ENCODE measurements around the gene IL3RA.

The IL3RA gene

DNA sequence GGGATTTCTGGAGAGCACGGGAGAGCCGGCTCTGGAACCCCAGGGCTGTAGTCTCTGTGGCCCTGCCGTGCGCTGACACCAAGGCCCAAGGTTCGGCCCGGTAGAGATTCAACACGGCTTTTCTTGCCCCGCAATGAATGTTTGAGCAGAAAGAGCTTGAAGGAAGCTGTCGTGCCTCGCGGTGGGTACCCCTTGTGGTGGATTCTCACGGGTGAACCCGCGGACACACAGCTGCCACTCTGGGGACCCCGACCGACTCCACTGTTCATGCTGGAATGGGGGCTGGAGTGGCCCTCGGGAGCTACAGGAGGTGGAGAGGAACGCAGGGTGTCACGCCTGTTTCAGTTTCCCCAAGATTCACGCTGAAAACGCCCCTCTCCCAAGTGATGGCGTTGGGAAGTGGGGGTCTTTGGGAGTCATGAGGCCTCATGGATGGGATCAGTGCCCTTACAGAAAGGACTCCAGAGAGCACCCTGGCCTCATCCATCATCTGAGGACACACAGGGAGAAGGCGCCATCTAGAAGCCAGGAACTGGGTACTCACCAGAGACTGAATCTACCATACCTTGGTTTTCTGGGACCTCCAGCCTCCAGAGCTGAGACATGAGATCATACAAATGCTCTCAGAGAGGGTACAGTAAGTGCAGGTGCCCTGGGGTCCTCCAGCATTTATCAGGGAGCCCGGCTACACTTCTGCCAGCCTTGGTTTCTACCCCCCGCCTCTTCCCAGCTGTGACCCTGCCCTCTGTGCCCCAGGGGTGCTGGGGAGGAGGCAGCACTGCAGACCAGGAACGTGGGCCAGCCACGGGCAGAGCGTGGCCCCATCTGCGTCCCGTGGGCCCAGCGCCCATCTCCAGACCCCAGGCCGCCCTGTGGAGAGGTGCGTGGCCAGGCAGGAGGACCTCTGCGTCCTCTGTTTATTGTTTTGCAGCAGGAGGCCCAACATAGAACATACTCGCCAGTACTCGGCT, 49.0 kb downstream of the IL3RA start:
- DNase-seq (ENCODE audit: low read depth), result no peak

DNA sequence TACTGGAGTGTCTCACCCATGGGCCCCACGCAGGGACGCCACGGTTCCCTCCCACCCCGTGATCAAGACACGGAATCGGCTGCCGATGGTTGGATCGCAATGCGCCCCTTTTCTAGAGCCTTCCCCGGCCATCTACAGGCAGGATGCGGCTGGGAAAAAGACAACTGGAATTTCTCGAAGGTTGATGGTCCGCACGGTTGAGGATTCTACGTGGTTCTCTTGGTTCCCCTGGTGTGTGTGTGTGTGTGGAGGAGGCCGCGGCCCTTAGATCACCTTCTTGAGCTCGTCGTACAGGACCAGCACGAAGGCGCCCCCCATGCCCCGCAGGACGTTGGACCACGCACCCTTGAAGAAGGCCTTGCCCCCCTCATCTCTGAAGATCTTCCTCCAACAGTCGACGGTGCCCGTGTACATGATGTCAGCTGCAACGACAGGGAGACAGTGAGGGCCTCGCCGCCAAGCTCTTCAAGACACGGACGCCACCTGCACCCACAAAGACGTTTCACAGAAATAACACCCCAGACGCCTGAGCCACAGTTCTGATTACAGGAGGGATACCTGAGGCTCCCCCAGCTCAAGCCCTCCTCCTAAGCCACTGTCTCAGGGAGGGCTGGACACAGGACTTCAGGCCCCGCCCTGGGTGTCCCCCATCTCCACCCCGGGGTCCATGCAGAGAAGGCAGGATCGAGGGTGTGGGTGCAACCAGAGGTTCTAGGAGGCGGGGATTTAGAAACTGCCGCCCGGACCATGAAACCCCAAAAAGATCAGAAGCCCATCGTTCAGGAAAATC, 49.9 kb downstream of the IL3RA start:
- no peak for DNase-seq (ENCODE audit: low read depth)

DNA sequence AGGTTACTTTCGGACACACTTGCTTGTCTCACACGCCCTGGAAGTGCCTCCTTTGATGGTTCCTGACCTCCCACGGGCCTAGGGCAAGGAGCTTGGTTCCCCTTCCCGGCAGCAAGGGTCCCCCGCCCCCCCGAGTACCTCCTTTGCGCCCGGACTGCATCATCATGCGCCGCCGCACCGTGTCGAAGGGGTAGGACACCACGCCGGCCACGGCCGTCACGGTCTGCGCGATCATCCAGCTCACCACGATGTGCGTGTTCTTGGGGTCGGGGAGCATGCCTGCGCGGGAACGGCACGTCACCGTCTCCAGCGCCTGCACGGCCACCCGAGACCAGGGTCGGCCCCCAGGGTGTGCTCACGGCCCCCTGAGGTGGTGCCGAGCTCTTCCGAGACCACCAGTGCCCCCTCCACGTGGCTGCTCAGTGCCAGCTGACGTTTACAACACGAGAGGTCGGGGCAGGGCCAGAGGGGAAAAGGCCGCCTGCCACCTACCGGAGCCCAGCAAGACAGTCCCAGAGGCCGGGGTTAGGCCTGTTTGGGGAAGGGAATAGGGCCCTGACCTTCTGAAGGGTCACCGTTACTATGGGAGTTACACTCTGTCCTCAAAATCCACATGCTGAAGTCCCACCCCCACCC, 50.7 kb downstream of the IL3RA start:
- DNase-seq (ENCODE audit: low read depth), result no peak

DNA sequence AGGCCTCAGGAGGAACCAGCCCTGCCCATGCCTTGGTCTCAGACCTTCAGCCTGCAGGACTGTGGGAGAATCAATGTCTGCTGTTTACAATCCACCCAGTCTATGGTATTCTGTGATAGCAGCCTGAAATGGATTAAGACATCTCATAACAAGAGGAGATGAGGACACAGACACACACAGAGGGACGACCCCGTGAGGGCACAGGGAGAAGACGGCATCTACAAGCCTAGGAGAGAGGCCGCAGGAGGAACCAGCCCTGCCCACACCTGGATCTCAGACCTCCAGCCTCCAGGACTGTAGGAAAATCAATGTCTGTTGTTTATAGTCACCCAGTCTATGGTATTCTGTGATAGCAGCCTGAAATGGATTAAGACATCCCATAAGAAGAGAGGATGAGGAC, 52.1 kb downstream of the IL3RA start:
- no peak for DNase-seq (ENCODE audit: low read depth)

DNA sequence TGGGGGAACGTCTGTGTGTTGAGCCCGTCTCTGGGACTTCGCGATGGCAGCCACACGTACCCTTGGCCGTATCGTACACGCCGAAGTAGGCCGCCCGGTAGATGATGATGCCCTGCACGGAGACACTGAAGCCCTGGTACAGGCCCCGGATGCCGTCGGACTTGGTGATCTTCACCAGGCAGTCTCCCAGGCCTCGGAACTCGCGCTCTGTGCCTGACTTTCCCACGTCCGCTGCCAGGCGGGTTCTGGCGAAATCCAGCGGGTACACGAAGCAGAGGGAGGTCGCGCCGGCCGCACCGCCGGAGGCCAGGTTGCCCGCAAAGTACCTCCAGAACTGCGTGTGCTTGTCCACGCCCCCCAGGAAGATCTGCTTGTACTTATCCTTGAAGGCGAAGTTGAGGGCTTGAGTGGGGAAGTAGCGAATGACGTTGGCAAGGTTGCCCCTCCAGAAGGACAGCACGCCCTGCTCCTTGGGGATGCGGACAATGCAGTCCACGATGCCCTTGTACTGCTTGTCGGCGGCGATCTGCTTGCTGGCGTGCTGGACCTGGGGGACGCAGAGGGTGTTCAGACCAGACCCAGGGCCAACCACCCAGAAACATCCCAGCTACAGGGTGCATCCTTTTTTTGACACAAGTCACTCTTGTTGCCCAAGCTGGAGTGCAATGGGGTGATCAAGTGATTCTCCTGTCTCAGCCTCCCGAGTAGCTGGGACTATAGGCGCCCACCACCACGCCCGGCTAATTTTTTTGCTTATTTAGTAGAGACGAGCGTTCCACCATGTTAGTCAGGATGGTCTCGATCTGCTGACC, 52.8 kb downstream of the IL3RA start:
- no peak for DNase-seq (ENCODE audit: low read depth)

DNA sequence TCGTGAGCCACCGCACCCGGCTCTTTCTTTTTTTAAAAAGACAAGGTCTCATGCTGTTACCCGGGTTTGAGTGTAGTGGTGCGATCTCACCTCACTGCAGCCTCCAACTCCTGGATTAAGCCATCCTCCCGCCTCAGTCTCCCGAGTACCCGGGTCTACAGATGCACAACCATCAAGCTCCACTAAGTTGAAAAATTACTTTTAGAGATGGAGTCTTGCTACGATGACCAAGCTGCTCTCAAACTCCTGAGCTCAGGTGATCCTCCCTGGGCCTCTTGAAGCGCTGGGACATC, 53.4 kb downstream of the IL3RA start:
- DNase-seq (ENCODE audit: low read depth), result no peak

DNA sequence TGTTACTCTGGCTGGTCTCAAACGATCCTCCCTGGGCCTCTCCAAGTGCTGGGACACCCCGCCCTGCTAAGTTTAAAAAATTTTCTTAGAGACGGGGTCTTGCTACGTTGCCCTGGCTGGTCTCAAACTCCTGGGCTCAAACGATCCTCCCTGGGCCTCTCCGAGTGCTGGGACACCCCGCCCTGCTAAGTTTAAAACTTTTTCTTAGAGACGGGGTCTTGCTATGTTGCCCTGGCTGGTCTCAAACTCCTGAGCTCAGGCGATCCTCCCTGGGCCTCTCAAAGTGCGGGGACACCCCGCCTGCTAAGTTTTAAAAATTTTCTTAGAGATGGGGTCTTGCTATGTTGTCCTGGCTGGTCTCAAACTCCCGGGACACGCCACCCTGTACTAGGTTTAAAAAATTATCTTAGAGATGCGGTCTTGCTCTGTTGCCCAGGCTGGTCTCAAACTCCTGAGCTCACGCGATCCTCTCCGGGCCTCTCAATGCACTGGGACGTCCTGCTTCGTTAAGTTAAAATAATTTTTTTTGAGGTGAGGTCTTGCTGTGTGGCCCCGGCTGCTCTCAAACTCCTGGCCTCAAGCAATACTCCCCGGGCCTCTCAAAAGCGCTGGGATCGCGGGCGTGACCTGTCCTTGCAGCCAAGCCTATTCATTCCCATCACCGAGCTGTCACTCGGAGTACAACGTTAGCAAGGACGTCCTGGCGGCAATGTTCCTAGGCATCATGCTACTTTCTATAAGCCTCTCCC, 54.2 kb downstream of the IL3RA start:
- DNase-seq (ENCODE audit: low read depth), result no peak

DNA sequence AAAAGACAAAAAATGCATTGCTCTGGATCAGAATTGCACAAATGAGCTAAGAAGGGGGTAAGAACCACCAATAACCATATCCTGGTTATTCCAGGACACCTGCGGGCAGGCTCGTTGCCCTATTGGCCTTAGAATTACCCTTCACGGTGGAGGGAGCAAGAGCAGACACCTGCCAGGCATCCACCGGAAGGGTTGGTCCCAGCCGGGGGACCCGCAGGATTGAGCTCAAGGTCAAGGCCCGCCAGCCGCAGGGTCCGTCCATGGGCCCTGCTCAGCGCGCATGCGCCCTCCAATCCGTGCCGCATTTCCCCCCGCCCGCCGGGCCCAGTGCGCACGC, 54.8 kb downstream of the IL3RA start:
- peak; percentile 46 for DNase-seq (ENCODE audit: low read depth)

DNA sequence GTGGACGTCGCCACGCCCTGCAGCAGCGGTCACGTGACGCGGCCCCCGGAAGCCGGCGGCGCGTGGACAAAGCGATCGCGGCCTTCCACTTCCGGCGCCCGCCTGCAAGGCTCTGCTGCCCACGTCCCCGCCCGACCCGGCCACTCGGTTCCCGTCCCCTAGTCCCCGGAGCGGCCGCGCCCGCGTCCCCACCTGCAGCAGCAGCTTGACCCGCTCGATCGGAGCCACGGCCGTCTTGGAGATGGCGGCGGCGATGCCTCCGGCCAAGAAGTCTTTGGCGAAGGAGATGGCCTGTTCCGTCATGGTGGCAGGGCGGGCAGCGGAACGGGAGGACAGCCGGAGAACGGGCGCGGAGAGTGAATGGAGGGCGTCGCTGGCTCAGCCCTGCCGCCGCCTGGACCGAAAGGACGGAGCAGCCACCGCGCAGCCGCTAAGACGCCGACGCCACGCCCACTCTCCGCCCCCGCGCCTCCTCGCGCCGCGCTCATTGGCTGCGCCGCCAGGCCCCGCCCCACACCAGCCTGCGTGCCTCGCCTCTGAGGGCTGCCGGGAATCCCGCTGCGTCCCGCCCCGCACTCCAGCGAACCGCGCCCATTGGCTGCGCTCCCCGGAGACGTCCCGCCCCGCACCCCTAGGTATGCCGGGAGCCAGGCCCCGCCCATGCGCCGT, 55.3 kb downstream of the IL3RA start, which contains the start of gene SLC25A6:
Gene SLC25A6 (minus strand): TSS at position 407 of the 669 bp plus-strand sequence. CDS start 104 bp downstream, at position 303.
- DNase-seq (ENCODE audit: low read depth), result peak; percentile 77

DNA sequence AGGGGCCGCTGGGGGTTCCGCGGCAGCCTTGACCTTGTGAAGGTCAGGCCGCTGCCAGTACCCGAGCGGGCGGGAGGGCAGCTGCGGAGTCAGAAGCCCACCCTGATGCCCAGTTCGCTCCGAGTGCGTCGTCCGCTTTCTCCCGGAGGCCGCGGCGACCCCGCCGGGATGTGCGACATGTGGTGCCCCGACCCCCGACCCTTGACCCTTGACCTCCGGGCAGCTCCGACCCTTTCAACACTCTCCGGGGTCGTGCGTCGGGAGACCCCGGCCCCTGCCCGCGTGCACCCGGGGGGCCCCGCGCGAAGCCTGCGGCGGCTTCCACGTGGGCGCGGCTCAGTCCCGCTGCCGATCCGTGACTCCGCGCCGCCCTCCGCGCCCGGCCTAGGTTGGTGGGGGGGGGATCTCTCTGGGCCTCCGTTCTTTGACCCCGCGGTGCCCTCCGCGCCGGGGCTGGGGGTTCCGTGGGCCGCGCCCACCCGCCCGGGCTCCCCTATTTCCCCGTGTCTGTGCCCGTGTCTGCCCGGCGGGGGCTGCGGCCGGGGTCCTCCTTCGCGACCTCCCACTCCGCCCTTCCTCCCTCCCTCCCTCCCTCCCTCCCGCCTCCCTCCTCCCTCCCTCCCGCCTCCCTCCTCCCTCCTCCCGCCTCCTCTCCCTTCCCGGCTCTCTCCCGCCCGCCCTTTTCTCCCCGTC, 55.9 kb downstream of the IL3RA start:
- DNase-seq (ENCODE audit: low read depth), result peak; percentile 32

DNA sequence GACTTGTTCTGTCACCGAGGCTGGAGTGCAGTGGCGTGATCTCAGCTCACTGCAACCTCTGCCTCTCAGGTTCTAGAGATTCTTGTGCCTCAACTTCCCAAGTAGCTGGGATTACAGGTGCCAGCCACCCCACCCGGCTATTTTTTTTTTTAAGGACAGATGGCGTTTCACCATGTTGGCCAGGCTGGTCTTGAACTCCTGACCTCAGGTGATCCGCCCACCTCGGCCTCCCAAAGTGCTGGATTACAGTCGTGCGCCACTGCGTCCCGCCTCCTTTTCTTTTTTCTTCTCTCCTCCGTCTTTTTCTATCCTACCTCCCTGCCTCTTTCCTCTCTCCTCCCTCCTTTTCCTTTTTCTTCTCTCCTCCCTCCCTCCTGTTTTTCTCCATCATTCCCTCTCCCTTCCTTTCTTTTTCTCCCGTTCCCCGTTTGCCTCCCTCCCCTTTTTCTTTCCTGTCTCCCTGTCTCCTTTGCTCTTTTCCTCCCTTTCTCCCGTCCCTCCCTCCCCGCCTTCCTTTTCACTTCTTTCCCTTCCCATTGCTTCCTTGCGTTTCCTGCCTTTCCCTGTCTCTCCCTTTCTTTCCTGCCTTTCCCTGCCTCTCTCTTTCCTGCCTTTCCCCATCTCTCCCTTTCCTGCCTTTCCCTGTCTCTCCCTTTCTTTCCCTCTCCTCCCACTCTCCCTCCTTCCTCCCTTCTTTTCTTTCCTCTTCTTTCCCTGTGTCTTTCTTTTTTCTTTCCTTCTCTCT, 57.5 kb downstream of the IL3RA start:
- DNase-seq (ENCODE audit: low read depth), result no peak

DNA sequence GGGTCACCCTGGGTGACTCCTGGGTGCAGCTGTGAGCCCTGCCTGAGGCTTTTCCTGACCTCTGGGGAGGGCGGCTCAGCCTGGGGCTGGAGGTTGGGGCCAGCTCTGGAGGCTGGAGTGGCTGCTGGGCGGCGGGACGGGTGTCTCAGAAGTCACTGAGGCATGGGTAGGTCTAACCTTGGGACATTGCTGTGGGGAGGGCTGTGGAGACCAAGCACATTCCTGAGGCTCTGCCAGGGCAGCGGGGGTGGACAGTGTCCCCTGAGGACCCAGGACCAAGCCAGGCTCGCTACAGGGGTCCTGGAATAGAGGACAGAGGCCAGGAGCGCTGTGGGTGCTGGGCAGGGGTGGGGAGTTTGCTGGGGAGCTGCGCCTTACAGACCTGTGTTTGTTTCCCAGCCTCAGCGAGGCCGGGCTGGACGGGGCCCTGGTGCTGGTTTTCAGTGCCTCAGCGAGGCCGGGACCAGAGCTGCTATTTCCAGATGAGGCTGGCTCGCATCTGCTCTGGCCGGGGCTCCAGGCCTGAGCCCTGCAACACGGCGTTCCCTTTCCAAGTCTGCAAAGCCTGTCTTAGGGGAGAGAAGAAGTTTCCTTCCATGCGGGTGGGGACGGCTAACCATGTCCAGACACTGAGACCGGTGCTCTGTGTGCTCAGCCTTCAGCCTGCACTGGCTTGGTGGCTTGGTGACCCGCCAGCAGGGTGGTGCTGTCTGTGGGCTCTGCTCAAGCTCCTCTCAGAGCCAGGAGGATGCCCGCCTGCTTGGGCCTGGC, 58.3 kb downstream of the IL3RA start:
- no peak for DNase-seq (ENCODE audit: low read depth)

DNA sequence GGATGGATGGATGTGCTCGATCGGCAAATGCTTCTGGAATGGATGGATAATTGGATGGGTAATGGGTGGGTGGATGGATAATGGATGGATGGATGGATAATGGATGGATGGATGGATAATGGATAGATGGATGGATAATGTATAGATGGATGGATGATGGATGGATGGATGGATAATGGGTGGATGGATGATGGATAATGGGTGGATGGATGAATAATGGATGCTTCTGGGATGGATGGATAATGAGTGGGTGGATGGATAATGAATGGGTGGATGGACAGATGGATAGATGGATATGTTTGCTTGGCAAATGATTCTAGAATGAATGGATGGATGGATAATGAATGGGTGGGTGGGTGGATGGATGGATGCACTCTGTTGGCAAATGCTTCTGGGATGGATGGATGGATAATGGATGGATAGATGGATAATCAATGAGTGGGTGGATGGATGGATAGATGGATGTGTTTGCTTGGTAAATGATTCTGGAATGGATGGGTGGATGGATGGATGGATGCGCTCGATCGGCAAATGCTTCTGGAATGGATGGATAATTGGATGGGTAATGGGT, 59.1 kb downstream of the IL3RA start:
- no peak for DNase-seq (ENCODE audit: low read depth)

DNA sequence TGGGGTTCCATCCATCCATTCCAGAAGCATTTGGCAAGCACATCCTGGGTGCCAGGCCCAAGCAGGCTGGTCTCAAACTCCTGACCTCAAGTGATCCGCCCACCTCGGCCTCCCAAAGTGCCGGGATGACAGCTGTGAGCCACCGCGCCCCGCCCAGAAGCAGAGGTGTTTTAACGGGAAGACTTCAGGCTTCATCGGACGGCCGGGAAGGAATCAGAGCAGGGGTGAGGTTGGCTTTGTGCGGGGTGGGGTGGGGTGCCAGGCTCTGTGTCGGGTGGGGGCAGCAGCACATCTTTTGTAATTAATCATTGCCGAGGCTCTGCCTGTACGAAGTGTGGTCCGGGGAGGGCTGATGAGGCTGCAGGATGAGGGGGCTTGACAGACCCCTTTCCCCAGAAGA, 60.4 kb downstream of the IL3RA start:
- DNase-seq (ENCODE audit: low read depth), result no peak

DNA sequence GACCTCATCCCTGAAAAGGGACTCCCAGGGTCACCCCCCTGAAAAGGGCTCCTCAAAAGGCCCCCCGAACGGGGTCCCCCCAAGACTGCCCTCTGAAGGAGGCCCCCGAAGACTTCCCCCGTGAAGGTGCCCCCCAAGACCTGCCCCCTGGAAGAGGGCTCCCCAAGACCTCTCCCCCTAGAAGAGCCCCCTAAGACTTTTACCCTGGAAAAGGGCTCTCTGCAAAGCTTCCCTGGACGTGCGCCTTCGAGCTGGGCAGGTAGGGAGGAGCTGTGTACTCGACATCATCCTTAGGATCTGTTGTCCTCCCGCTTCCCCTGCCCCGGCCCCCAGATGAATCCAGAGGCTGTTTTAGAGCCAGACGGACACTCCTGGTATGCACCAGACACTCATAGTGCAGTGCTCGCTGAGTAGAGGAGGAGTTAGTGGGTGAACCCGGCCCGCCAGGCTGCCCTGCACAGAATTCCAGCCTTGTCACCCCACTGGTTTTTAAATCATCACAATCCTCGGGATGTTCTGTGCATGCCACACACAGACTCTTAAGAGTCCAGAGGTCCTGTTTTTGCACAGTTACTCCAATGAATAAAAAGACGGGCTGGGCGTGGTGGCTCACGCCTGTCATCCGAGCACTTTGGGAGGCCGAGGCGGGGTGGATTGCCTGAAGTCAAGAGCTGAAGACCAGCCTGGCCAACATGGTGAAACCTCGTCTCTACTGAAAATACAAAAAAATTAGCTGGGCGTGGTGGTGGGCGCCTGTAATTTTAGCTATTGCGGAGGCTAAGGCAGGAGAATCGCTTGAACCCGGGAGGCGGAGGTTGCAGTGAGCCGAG, 61.1 kb downstream of the IL3RA start:
- no peak for DNase-seq (ENCODE audit: low read depth)

DNA sequence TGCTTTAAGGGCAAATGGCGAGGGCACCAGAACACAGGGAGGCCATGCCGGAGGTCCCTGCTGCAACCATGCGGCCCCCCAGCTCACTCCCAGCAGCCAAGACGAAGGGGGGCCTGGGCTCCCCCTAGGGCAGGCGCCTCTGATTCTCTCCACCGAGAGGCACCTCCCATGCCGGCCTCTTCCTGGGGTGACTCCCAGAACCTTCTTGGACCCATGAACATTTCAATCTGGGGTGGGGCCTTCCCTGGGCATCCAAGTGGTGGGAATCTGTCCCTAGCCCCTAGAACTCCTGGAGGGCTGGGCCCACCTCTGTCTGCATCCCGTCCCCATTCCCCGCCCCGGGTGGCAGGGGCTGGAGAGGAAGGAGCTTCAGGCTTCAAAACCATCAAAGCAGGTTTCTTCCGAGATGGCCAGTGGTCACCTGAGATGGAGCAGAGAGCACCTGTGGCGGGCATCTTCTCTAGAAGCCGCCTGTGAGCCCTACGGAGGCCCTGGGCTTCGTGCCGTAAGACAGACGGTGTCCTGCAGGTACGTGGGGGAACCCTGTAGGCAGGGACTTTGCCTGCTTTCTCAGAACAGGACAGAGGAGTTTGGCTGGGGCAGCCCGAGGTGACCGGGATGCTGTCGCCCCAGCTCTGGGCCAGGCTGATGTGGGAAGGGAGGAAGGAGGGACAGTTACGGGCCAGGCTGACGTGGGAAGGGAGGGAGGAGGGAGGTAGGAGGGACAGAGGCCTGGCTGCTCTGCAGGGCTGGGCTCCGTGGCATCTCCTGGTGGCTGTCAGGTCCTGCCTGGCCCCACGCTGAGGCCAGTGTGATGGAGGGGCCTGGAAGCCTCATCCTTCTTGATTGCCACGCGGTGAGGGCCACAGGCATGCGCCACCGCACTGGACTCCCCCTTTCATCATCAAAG, 62.1 kb downstream of the IL3RA start:
- DNase-seq (ENCODE audit: low read depth), result no peak

Measured in HS-5 (cell line).